ENCODE results near the gene ITGA3. TPM values are rescaled to one million over a fixed set of nuclear protein-coding genes. Genes with fewer than 3 reads are reported as not detected.
A peak's percentile ranks its signal among the peaks of the same experiment; 100 is the strongest.

ITGA3 gene
- total RNA-seq, 2 donors from 2014 or later, result 7.4 to 40.7 TPM

- H3K27ac Mint-ChIP-seq, result peak overlapping the region in 1 of 2 donors; percentile 30
- H3K36me3 Mint-ChIP-seq, result peaks cover 0 to 6% of the 10 kb centered on the region in 2 donors
- H3K9me3 Mint-ChIP-seq, result peaks cover 0 to 5% of the 10 kb centered on the region in 2 donors
- DNase-seq (ENCODE audit: low spot score in 2 of 2), result no peak
- ATAC-seq, result no peak
Observed at GRCh38 chr17:50046179-50046578, 9.7 kb upstream of the ITGA3 start.

DNA sequence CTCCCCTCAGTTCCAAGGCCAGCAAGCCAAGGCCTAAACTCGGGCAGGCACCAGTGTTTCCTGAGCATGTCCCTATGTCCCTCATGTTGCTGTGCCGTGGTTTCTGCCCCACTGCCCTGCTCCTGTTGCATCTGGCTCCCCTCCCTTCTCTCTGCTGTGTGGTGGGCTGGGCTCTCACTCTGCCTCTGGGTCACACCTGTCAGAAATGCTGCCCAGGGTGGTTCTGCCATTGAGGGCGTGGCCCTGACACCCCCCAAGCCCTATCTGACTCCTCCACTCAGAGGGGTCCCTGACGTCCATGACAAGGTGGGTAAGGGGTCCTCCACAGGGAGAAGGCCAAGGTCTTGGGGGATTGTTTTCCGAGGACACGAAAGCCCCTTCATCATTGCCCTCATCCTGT lies 9.2 kb upstream of the ITGA3 start:
- ATAC-seq, result no peak
- no peak for DNase-seq (ENCODE audit: low spot score in 2 of 2)
- Mint-ChIP-seq H3K9me3 (peaks cover 0 to 5% of the 10 kb centered on the region in 2 donors), H3K27ac (peak overlapping the region in 1 of 2 donors; percentile 8), H3K36me3 (peaks cover 0 to 6% of the 10 kb centered on the region in 2 donors)

DNA sequence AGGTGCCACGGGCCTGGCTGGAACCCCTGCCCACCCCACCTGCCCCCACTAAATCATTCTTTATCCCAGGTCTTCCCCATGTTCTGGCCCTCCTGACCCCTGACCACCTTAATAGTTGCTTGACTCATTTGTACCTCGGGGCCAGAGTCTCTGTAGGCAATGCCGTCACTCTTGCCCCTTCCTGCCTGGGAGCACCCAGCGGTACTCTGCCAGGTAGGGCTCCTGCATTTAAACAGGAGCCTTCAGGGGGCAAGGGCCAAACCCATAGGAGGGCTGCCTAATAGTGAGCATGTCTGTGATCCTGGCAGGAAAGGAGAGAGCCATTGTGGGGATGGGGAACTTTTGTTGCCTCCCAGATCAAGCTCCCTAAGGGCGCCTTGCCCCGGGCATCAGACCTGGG lies 8.8 kb upstream of the ITGA3 start:
- Mint-ChIP-seq H3K36me3 (peaks cover 0 to 6% of the 10 kb centered on the region in 2 donors), H3K27ac (peak overlapping the region; percentile 8 to 86), H3K9me3 (peaks cover 0 to 5% of the 10 kb centered on the region in 2 donors)
- no peak for DNase-seq (ENCODE audit: low spot score in 2 of 2)
- no peak for ATAC-seq

- ATAC-seq, result peak; percentile 39 to 45
- H3K36me3 Mint-ChIP-seq, result peaks cover 0 to 6% of the 10 kb centered on the region in 2 donors
- DNase-seq (ENCODE audit: low spot score in 2 of 2), result no peak
- H3K27ac Mint-ChIP-seq, result peak overlapping the region; percentile 8 to 86
- H3K9me3 Mint-ChIP-seq, result peaks cover 0 to 5% of the 10 kb centered on the region in 2 donors
Observed at GRCh38 chr17:50047488-50048126, 8.3 kb upstream of the ITGA3 start.

DNA sequence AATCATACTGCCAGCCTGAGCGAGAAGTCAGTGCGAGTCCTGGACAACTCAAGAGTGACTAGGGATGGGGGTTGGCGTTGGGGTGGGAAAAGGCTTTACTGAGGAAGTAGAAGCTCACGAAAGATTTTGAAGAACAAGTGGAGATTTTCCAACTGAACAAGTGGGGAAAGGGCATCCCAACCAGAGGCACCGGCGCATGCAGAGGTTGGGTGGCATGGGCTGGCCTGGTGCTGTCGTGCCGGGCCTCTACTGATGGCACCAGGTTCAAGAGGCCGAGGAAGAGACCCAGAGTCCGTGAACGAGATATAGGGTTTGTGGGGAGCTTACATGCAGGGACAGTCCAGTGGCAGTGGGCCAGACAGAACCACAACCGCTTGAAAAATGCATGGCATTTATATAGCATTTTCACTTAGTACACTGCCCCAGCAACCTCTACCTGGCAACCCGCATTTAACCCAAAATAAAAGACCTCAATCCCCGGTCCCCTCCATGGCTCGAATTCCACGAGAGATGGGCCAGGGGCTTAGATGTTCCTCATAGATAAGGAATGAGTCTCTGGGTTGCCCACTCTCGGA lies 7.7 kb upstream of the ITGA3 start:
- peaks cover 0 to 6% of the 10 kb centered on the region in 2 donors for H3K36me3 Mint-ChIP-seq
- H3K9me3 Mint-ChIP-seq, result peaks cover 0 to 5% of the 10 kb centered on the region in 2 donors
- ATAC-seq (no peak), DNase-seq (ENCODE audit: low spot score in 2 of 2) (no peak)
- no peak overlapping the region for H3K27ac Mint-ChIP-seq

DNA sequence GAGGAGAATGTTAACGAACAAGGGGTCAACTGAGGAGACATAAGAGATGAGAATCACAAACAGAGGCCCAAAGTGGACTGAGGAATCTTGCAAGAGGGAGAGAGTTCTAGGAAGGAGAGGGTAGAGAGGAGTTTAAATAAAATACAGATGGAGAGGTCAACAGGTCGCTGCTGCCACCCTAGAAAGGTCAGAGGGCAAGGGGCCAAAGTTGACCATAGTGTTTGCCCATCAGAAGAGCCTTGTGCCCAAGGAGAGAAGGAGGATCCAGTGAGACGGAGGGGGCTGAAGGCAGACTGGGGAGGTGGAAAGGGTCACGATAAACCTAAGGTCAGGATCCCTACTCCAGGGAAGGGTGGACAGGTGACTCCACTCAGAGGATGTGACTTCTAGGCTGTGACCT lies 6.9 kb upstream of the ITGA3 start:
- DNase-seq (ENCODE audit: low spot score in 2 of 2) (no peak), ATAC-seq (no peak)
- Mint-ChIP-seq H3K9me3 (peaks cover 0 to 5% of the 10 kb centered on the region in 2 donors), H3K36me3 (peaks cover 0 to 6% of the 10 kb centered on the region in 2 donors), H3K27ac (peak overlapping the region in 1 of 2 donors; percentile 69)

DNA sequence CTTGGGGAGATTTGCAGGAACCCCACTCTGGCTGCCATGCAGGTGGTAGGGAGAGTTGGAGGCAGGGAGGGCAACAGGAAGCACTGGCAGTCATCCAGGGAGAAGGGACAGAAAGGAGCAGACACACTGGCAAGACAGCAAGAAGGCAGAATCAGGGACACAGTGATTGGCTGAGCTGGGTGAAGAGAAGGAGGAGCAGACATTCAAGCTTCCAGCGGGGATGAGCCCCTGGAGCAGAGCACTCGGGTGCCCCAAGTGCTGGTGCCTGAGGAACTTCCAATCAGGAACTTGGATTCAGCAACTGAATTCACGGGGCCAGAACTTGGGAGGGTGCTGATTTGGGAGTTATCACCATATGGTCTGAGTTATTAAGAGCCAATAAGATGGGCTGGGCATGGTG lies 6.3 kb upstream of the ITGA3 start:
- Mint-ChIP-seq H3K36me3 (peaks cover 0 to 6% of the 10 kb centered on the region in 2 donors), H3K9me3 (peaks cover 0 to 5% of the 10 kb centered on the region in 2 donors), H3K27ac (no peak overlapping the region)
- no peak for DNase-seq (ENCODE audit: low spot score in 2 of 2)
- ATAC-seq, result no peak

DNA sequence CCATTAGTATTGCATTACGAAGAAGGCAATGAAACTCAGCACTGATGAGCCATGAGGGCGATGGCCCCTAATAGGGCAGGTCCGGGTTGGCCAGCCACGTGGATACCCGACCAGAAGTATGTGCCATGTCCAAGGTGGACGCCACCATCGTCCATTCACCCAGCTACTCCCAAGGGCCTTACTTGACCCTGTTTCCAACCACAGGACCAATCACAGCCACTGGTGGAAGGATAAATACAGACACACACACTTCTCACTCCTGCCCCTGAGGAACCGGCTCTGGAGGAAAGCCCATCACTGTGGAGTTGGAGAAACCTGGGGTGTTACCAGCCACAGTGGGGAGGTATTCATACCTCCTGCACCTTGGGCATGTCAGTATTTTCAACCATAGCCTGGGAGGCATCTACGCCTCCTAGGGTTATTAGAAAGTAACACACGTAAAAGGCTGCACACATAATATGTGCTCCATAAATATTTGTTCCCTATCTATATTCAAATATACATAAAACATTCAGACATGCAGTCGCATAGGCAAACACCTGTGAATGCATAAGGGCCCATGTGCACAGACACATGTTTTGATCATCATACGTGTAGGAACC lies 5.4 kb upstream of the ITGA3 start:
- ATAC-seq, result no peak
- peaks cover 0 to 5% of the 10 kb centered on the region in 2 donors for H3K9me3 Mint-ChIP-seq
- H3K27ac Mint-ChIP-seq, result peak overlapping the region; percentile 69 to 94
- H3K36me3 Mint-ChIP-seq, result peaks cover 0 to 6% of the 10 kb centered on the region in 2 donors
- no peak for DNase-seq (ENCODE audit: low spot score in 2 of 2)

DNA sequence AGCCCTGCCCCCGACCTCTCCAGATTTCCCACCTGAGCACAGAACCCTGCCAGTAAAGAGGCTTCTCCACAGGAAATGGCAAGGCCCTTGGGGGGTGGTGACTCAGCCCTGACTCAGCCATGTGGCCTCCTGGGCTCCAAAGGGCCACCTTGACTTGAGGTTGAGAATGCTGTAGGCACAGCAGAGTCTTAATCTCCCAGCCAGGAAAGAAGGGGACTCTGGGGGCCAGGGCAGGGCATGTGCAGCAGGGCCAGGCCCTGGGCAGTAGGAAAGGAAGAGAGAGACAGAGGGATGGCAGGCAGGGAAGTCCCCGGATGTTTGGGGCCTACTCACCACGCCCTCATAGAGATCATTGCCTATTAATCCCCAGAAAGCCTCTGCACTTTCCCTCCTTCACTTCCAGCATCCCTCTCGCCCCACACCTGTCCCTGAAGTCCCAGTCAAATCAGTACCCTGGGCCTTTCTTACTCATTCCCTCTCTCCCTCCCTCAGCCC lies 4.8 kb upstream of the ITGA3 start:
- H3K9me3 Mint-ChIP-seq, result peaks cover 0 to 5% of the 10 kb centered on the region in 2 donors
- DNase-seq (ENCODE audit: low spot score in 2 of 2) (peak; percentile 76 to 79), ATAC-seq (peak; percentile 76 to 77)
- H3K27ac Mint-ChIP-seq, result peak overlapping the region; percentile 69 to 94
- H3K36me3 Mint-ChIP-seq, result peaks cover 0 to 6% of the 10 kb centered on the region in 2 donors

GRCh38 chr17:50051606-50052005 lies 4.3 kb upstream of the ITGA3 start:
- Mint-ChIP-seq H3K9me3 (peaks cover 0 to 5% of the 10 kb centered on the region in 2 donors), H3K27ac (peak overlapping the region; percentile 69 to 94), H3K36me3 (peaks cover 0 to 6% of the 10 kb centered on the region in 2 donors)
- DNase-seq (ENCODE audit: low spot score in 2 of 2) (no peak), ATAC-seq (peak in 1 of 2 donors; percentile 7)

DNA sequence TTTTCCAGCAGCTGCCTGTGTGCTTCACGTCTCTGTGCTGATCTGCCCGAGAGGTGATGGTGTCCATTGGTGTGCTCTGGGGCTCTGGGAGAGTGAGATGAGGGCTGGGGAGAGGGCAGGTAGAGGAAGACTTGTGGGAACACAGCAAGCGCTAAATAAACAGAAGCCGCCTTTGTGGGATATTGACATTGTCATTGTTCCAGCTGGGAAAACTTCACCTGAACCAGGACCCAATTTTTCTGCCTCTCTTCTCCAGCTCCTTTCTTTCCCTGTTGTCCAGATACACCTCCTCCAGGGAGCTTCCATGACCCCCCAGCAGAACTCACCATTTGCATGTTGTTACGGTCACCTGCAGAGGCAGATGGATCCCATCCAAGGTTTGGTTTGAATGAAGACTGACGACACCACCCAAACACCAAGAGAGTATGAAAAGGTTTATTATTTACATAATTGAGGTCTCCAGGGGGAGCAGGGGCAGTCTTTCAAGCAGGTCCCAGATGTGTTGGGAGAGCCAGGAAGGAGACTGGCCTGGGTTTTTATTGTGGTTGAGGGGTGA lies 3.6 kb upstream of the ITGA3 start:
- ATAC-seq, result no peak
- H3K36me3 Mint-ChIP-seq, result peaks cover 0 to 6% of the 10 kb centered on the region in 2 donors
- DNase-seq (ENCODE audit: low spot score in 2 of 2), result no peak
- peaks cover 0 to 5% of the 10 kb centered on the region in 2 donors for H3K9me3 Mint-ChIP-seq
- peak overlapping the region; percentile 51 to 69 for H3K27ac Mint-ChIP-seq

GRCh38 chr17:50052822-50053653 lies 2.9 kb upstream of the ITGA3 start:
- DNase-seq (ENCODE audit: low spot score in 2 of 2), result no peak
- Mint-ChIP-seq H3K9me3 (peaks cover 0 to 5% of the 10 kb centered on the region in 2 donors), H3K27ac (peak overlapping the region; percentile 15 to 51), H3K36me3 (peaks cover 0 to 11% of the 10 kb centered on the region in 2 donors)
- no peak for ATAC-seq

- DNase-seq (ENCODE audit: low spot score in 2 of 2) (no peak), ATAC-seq (no peak)
- Mint-ChIP-seq H3K9me3 (peaks cover 0 to 5% of the 10 kb centered on the region in 2 donors), H3K36me3 (peaks cover 0 to 11% of the 10 kb centered on the region in 2 donors), H3K27ac (peak overlapping the region in 1 of 2 donors; percentile 15)
Observed at GRCh38 chr17:50053654-50053960, 2.3 kb upstream of the ITGA3 start.

GRCh38 chr17:50055055-50055425 lies 870 bp upstream of the ITGA3 start:
- H3K27ac Mint-ChIP-seq, result peak overlapping the region in 1 of 2 donors; percentile 90
- peak in 1 of 2 donors; percentile 23 for DNase-seq (ENCODE audit: low spot score in 2 of 2)
- no peaks in the 10 kb centered on the region for H3K9me3 Mint-ChIP-seq
- H3K36me3 Mint-ChIP-seq, result peaks cover 0 to 5% of the 10 kb centered on the region in 2 donors
- peak in 1 of 2 donors; percentile 11 for ATAC-seq

DNA sequence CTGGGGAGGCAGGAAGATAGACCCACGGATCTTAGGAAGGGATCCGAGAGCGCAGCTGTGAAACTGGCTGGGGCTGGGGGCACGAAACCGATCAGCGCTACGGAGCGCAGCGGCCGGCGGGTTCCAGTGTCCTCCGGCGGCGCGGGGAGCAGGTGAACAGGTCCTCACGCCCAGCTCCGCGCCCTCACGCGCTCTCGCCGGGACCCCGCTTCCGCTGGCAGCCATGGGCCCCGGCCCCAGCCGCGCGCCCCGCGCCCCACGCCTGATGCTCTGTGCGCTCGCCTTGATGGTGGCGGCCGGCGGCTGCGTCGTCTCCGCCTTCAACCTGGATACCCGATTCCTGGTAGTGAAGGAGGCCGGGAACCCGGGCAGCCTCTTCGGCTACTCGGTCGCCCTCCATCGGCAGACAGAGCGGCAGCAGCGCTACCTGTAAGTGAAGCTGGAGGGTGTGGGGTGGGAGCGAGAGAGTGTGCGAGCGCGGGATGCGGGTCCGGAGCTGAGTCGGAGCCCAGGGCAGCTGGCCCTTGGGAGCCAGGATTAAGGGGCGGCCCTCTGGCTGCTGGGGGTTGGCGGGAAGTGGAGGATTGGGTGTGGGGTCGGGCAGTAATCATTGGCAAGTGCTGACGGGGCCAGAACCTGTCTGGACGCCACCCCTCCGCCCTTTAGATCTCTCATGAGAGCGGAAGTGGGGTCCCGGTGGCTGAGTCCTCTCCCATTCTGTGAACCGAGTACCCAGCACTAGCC lies 479 bp downstream of the ITGA3 start:
- Mint-ChIP-seq H3K9me3 (no peaks in the 10 kb centered on the region), H3K36me3 (peaks cover 0 to 5% of the 10 kb centered on the region in 2 donors), H3K27ac (no peak overlapping the region)
- ATAC-seq (peak; percentile 54 to 74), DNase-seq (ENCODE audit: low spot score in 2 of 2) (peak; percentile 61 to 75)

- H3K27ac Mint-ChIP-seq, result no peak overlapping the region
- DNase-seq (ENCODE audit: low spot score in 2 of 2) (no peak), ATAC-seq (no peak)
- no peaks in the 10 kb centered on the region for H3K9me3 Mint-ChIP-seq
- H3K36me3 Mint-ChIP-seq, result peaks cover 0 to 5% of the 10 kb centered on the region in 2 donors
Observed at GRCh38 chr17:50056961-50057330, 1.0 kb downstream of the ITGA3 start.

All from activated naive CD4-positive, alpha-beta T cell treated with anti-CD3 and anti-CD28 coated beads, Interleukin-2, amount 50 U/mL, for 72 hours (primary cell).